HG03135 (cell line): ENCODE results near the gene RGS6.

Source experiments
- ATAC-seq: cut with Tn5 transposase; IDR thresholded peaks from one replicate; pipeline ENCODE4 v1.9.1; 2021; ENCODE audit warnings: mild to moderate bottlenecking, moderate library complexity; ENCODE audit not compliant: unreplicated experiment

Gene RGS6

GRCh38 chr14:72615451-72616121, 683.4 kb downstream of the RGS6 start:
- no peak for ATAC-seq
